SK-N-SH (cell line): ENCODE measurements around the gene FA2H. TPM values are rescaled to one million over a fixed set of nuclear protein-coding genes. Genes with fewer than 3 reads are reported as not detected.

Source experiments
- CTCF ChIA-PET: fragments of 300-600, 350-600 bp; formaldehyde crosslinking; extraction: SDS; loops from one replicate; lab custom pipeline; 2021; lab: Yijun Ruan, JAX
- POLR2A ChIA-PET: fragments of 350-600 bp; sonication (Branson Sonifier 250); formaldehyde crosslinking; extraction: SDS; loops from one replicate; lab custom pipeline; 2020; ENCODE audit warnings: antibody characterized with exemption, inconsistent platforms; lab: Yijun Ruan, JAX
- DNase-seq: peaks from one replicate; pipeline ENCODE4 v3.0.0; 2012
- H2AFZ ChIP-seq: fragments of 200-600 bp; sonication (generic); 2 replicates; pipeline ENCODE4 v1.8.1; 2016; ENCODE audit warnings: antibody characterized with exemption, mild to moderate bottlenecking, low read depth
- H3F3A ChIP-seq: fragments of 200-600 bp; sonication (generic); replicated peaks from 2 replicates; pipeline ENCODE3; 2016; ENCODE audit warnings: antibody characterized with exemption, mild to moderate bottlenecking; ENCODE audit not compliant: insufficient read depth
- H3K27ac ChIP-seq, 2 experiments: fragments of 200-500 bp in 1 of 2; fragments of 200-600 bp in 1 of 2; sonication (Bioruptor generic) in 1 of 2; sonication (generic), shearing (Covaris generic) in 1 of 2; 2 replicates each; pipeline versions ENCODE4 v1.5.1 to v1.6.1; 2014 to 2016; ENCODE audit warnings: low read depth in 2 of 2, inconsistent platforms in 1 of 2, low read length in 1 of 2, mild to moderate bottlenecking in 1 of 2, mixed read lengths in 1 of 2
- H3K27me3 ChIP-seq: fragments of 200-600 bp; sonication (generic), shearing (Covaris generic); 2 replicates; pipeline ENCODE4 v1.6.1; 2016; ENCODE audit warnings: mixed run types; ENCODE audit not compliant: insufficient read depth
- H3K36me3 ChIP-seq, 2 experiments: fragments of 200-500 bp in 1 of 2; fragments of 200-600 bp in 1 of 2; sonication (Bioruptor generic) in 1 of 2; sonication (generic) in 1 of 2; replicated peaks in 1 of 2; 2 replicates each; pipeline versions ENCODE3 to v1.5.1; 2014 to 2016; ENCODE audit warnings: low read length in 1 of 2, mild to moderate bottlenecking in 1 of 2; ENCODE audit not compliant: insufficient read depth in 2 of 2, control insufficient read depth in 1 of 2
- H3K4me1 ChIP-seq, 2 experiments: fragments of 200-500 bp in 1 of 2; fragments of 200-600 bp in 1 of 2; sonication (Bioruptor generic) in 1 of 2; sonication (generic), shearing (Covaris generic) in 1 of 2; 2 replicates each; pipeline versions ENCODE4 v1.5.1 to v1.6.1; 2014 to 2016; ENCODE audit warnings: low read depth in 1 of 2, low read length in 1 of 2, mixed run types in 1 of 2; ENCODE audit not compliant: insufficient read depth in 2 of 2, control insufficient read depth in 1 of 2
- H3K4me2 ChIP-seq: fragments of 200-600 bp; sonication (generic), shearing (Covaris generic); 2 replicates; pipeline ENCODE4 v1.6.1; 2017; ENCODE audit warnings: mixed run types
- H3K4me3 ChIP-seq, 2 experiments: fragments of 200-500 bp in 1 of 2; fragments of 200-600 bp in 1 of 2; sonication (Bioruptor generic) in 1 of 2; sonication (generic), shearing (Covaris generic) in 1 of 2; 2 replicates each; pipeline versions ENCODE4 v1.5.1 to v1.8.1; 2014 to 2016; ENCODE audit warnings: low read depth in 2 of 2, inconsistent platforms in 1 of 2, low read length in 1 of 2, mild to moderate bottlenecking in 1 of 2, mixed read lengths in 1 of 2, moderate library complexity in 1 of 2
- H3K79me2 ChIP-seq: fragments of 200-600 bp; sonication (generic); 2 replicates; pipeline ENCODE4 v1.8.1; 2017; ENCODE audit warnings: mild to moderate bottlenecking; ENCODE audit not compliant: insufficient read depth
- H3K9ac ChIP-seq: fragments of 200-600 bp; sonication (generic); 2 replicates; pipeline ENCODE4 v1.6.1; 2017; ENCODE audit warnings: mixed run types
- H3K9me2 ChIP-seq: fragments of 200-600 bp; sonication (generic); 2 replicates; pipeline ENCODE4 v1.6.1; 2017; ENCODE audit warnings: mixed run types
- H3K9me3 ChIP-seq: fragments of 200-600 bp; sonication (generic); 2 replicates; pipeline ENCODE4 v1.6.1; 2017; ENCODE audit warnings: mixed run types, mild to moderate bottlenecking, moderate library complexity
- H4K20me1 ChIP-seq: fragments of 200-600 bp; sonication (generic); 2 replicates; pipeline ENCODE4 v1.6.1; 2017; ENCODE audit warnings: mild to moderate bottlenecking, mixed run types; ENCODE audit not compliant: insufficient read depth
- CTCF ChIP-seq: fragments of 200-600 bp; sonication (generic); IDR thresholded peaks from 2 replicates; pipeline ENCODE4 v1.6.1; 2017; ENCODE audit warnings: antibody characterized with exemption, mild to moderate bottlenecking, moderate library complexity
- MXI1 ChIP-seq: IDR thresholded peaks from 2 replicates; pipeline ENCODE4 v1.6.1; 2012; ENCODE audit warnings: mild to moderate bottlenecking, low read depth, low read length, improper control_type of control experiment
- NRF1 ChIP-seq: IDR thresholded peaks from 2 replicates; pipeline ENCODE4 v1.6.1; 2012; ENCODE audit warnings: low read depth, mild to moderate bottlenecking, low read length
- RCOR1 ChIP-seq: fragments of 150-350 bp; IDR thresholded peaks from 2 replicates; pipeline ENCODE4 v1.6.1; 2017; ENCODE audit warnings: antibody characterized with exemption, low read length
- SMC3 ChIP-seq: IDR thresholded peaks from 2 replicates; pipeline ENCODE4 v1.6.1; 2012; ENCODE audit warnings: low read depth, low read length, improper control_type of control experiment
- TAF1 ChIP-seq: IDR thresholded peaks from 2 replicates; pipeline ENCODE4 v1.6.1; 2012; ENCODE audit warnings: low read depth, mild to moderate bottlenecking, low read length, moderate library complexity, borderline replicate concordance
- TCF12 ChIP-seq: IDR thresholded peaks from 2 replicates; pipeline ENCODE4 v1.4.0; 2012
- TEAD4 ChIP-seq: IDR thresholded peaks from 2 replicates; pipeline ENCODE4 v1.4.0; 2012; ENCODE audit warnings: mild to moderate bottlenecking, borderline replicate concordance; ENCODE audit not compliant: insufficient read depth
- USF2 ChIP-seq: fragments of 150-350 bp; IDR thresholded peaks from 2 replicates; pipeline ENCODE4 v1.6.1; 2017; ENCODE audit warnings: antibody characterized with exemption, low read length, low read depth, borderline replicate concordance
- YY1 ChIP-seq: IDR thresholded peaks from 2 replicates; pipeline ENCODE4 v1.4.0; 2012; ENCODE audit warnings: low read depth, mild to moderate bottlenecking
- WGBS: methylation state at CpG from one replicate; pipeline ENCODE4 v1.1.6; 2017; ENCODE audit warnings: low lambda C conversion rate; 5-methylcytosine and 5-hydroxymethylcytosine counted together
- polyA plus RNA-seq, 3 experiments: library from polyadenylated mRNA; depleted of rRNA; stranded (reverse); fragments of >200 nt; gene quantifications; 2 replicates each; pipeline ENCODE4 v1.2.3, GENCODE V29; 2012

The FA2H gene
- polyA plus RNA-seq, 1 of the 3 experiments (the other 2 are of a cell fraction) = not detected

GRCh38 chr16:74757349-74757748 is 17.3 kb downstream of the FA2H start (continued):
- TF ChIP-seq CTCF (no peak), NRF1 (no peak), USF2 (no peak)

- Histone ChIP-seq H3K79me2 (no peaks in the 10 kb centered on the region), H3K9me2 (no peaks in the 10 kb centered on the region), H3F3A (no peaks in the 10 kb centered on the region), H3K36me3 (no peaks in the 10 kb centered on the region), H3K9ac (no peak overlapping the region), H3K4me1 (no peaks in the 10 kb centered on the region), H4K20me1 (no peaks in the 10 kb centered on the region), H3K27ac (no peak overlapping the region), H2AFZ (no peak overlapping the region), H3K9me3 (no peaks in the 10 kb centered on the region), H3K4me3 (no peak overlapping the region), H3K27me3 (0 out of 2 replicates have a peak, but pooled peaks cover 4% of the 10 kb centered on the region), H3K4me2 (no peak overlapping the region)
- ChIA-PET POLR2A (no interaction called here), CTCF (interaction anchor here (1.0 kb wide), 1 partner anchor 11 kb away, joined by 3 read pairs; no protein-coding TSS in a partner anchor)
- WGBS = 53% methylated on average over 4 of the region's 6 CpGs
- DNase-seq = no peak
- TF ChIP-seq SMC3 = no peak
Measured at GRCh38 chr16:74756203-74756602, 18.4 kb downstream of the FA2H start.

- Histone ChIP-seq H3K4me2 (no peak overlapping the region), H3K9me2 (no peaks in the 10 kb centered on the region), H2AFZ (no peak overlapping the region), H3F3A (no peaks in the 10 kb centered on the region), H3K4me3 (no peak overlapping the region), H3K9ac (no peak overlapping the region), H3K27me3 (0 out of 2 replicates have a peak, but pooled peaks cover 4% of the 10 kb centered on the region), H3K4me1 (no peaks in the 10 kb centered on the region), H4K20me1 (no peaks in the 10 kb centered on the region), H3K79me2 (no peaks in the 10 kb centered on the region), H3K27ac (no peak overlapping the region), H3K9me3 (no peaks in the 10 kb centered on the region), H3K36me3 (no peaks in the 10 kb centered on the region)
- WGBS = 53% methylated on average over 11 of the region's 12 CpGs
- no peak for TF ChIP-seq TEAD4
- TF ChIP-seq SMC3 = no peak
- TF ChIP-seq MXI1 = no peak
- TF ChIP-seq YY1 = no peak
- TF ChIP-seq TAF1 = no peak
- no peak for TF ChIP-seq USF2
- no peak for TF ChIP-seq TCF12
- TF ChIP-seq CTCF = no peak
- no peak for TF ChIP-seq RCOR1
- CTCF ChIA-PET = interaction anchor here (0.8 to 1.9 kb wide), 3 partner anchors 60 to 110 kb away, joined by 3 to 7 read pairs (median 5); no protein-coding TSS in a partner anchor
- DNase-seq = no peak
- POLR2A ChIA-PET = no interaction called here
Measured at GRCh38 chr16:74753180-74753579, 21.4 kb downstream of the FA2H start.
